GM23338 (cell line): ENCODE data around the gene DDIT3. TPM values are rescaled to one million over a fixed set of nuclear protein-coding genes. Genes with fewer than 3 reads are reported as not detected.

Experiments used
- ATAC-seq: fragments of 200-7000 bp; cut with Tn5 transposase; 3 replicates; pipeline ENCODE4 v1.9.1; 2020
- DNase-seq: peaks from one replicate; pipeline ENCODE4 v3.0.0-alpha.2; 2015; ENCODE audit warnings: low spot score
- H2AFZ ChIP-seq: fragments of 200-600 bp; sonication (generic); 2 replicates; pipeline ENCODE4 v1.8.0; 2016; ENCODE audit warnings: antibody characterized with exemption, mild to moderate bottlenecking, moderate library complexity
- H3F3A ChIP-seq: fragments of 200-600 bp; sonication (generic); replicated peaks from 2 replicates; pipeline ENCODE4 v1.8.0; 2017; ENCODE audit warnings: antibody characterized with exemption, mixed run types, low read depth
- H3K27ac ChIP-seq: fragments of 200-600 bp; sonication (generic); 2 replicates; pipeline ENCODE4 v1.6.1; 2016; ENCODE audit warnings: low read depth
- H3K27me3 ChIP-seq: fragments of 200-600 bp; sonication (generic); 2 replicates; pipeline ENCODE4 v1.8.0; 2016; ENCODE audit warnings: mild to moderate bottlenecking, mixed run types, moderate library complexity; ENCODE audit not compliant: insufficient read depth
- H3K36me3 ChIP-seq: fragments of 200-600 bp; sonication (generic); 2 replicates; pipeline ENCODE4 v1.8.0; 2016; ENCODE audit warnings: mild to moderate bottlenecking; ENCODE audit not compliant: insufficient read depth
- H3K4me1 ChIP-seq: fragments of 200-600 bp; sonication (generic); 2 replicates; pipeline ENCODE4 v1.8.0; 2016; ENCODE audit warnings: mild to moderate bottlenecking, moderate library complexity; ENCODE audit not compliant: insufficient read depth
- H3K4me2 ChIP-seq: fragments of 200-600 bp; sonication (generic); 2 replicates; pipeline ENCODE4 v1.7.1; 2017; ENCODE audit warnings: mixed run types
- H3K4me3 ChIP-seq: fragments of 200-600 bp; sonication (generic); 2 replicates; pipeline ENCODE4 v1.6.1; 2016; ENCODE audit warnings: mixed run types
- H3K79me2 ChIP-seq: fragments of 200-600 bp; sonication (generic); replicated peaks from 2 replicates; pipeline ENCODE4 v1.8.0; 2017; ENCODE audit warnings: mild to moderate bottlenecking; ENCODE audit not compliant: insufficient read depth
- H3K9me2 ChIP-seq: fragments of 200-600 bp; sonication (generic); 2 replicates; pipeline ENCODE4 v1.8.0; 2017; ENCODE audit not compliant: insufficient read depth
- H4K20me1 ChIP-seq: fragments of 200-600 bp; sonication (generic); replicated peaks from 2 replicates; pipeline ENCODE4 v1.8.0; 2017; ENCODE audit warnings: mild to moderate bottlenecking; ENCODE audit not compliant: insufficient read depth
- H3K27ac Mint-ChIP-seq: 2 replicates; pipeline ENCODE4 v1.8.0; 2020; ENCODE audit warnings: inconsistent platforms, mild to moderate bottlenecking, moderate library complexity, mixed read lengths
- H3K27me3 Mint-ChIP-seq: 3 replicates; pipeline ENCODE4 v1.8.0; 2022; ENCODE audit warnings: low read depth, mild to moderate bottlenecking, moderate library complexity, mixed read lengths, inconsistent platforms; ENCODE audit not compliant: insufficient read depth, poor library complexity
- H3K36me3 Mint-ChIP-seq: 3 replicates; pipeline ENCODE4 v1.8.0; 2021; ENCODE audit warnings: low read depth, mild to moderate bottlenecking, inconsistent platforms, moderate library complexity, mixed read lengths
- H3K4me1 Mint-ChIP-seq: 3 replicates; pipeline ENCODE4 v1.8.0; 2020; ENCODE audit warnings: mild to moderate bottlenecking, inconsistent platforms, mixed read lengths
- H3K4me3 Mint-ChIP-seq: 3 replicates; pipeline ENCODE4 v1.8.0; 2021; ENCODE audit warnings: moderate library complexity, mild to moderate bottlenecking, inconsistent platforms, mixed read lengths
- H3K9me3 Mint-ChIP-seq: 3 replicates; pipeline ENCODE4 v1.8.0; 2020; ENCODE audit warnings: moderate library complexity, mild to moderate bottlenecking, inconsistent platforms, mixed read lengths
- CREB1 ChIP-seq: fragments of 250-450 bp; sonication (Bioruptor Pico); IDR thresholded peaks from 2 replicates; pipeline ENCODE4 v1.5.0; 2020; ENCODE audit warnings: low read depth, mild to moderate bottlenecking, moderate library complexity
- CTCF ChIP-seq, 2 experiments: fragments of 200-600 bp in 1 of 2; sonication (generic) in 1 of 2; conservative IDR thresholded peaks; 2 replicates each; pipeline versions ENCODE4 v1.5.1 to v1.6.1; 2016 to 2017; ENCODE audit warnings: antibody characterized with exemption in 2 of 2, low read depth in 2 of 2, mild to moderate bottlenecking in 2 of 2, moderate library complexity in 1 of 2
- EZH2phosphoT487 ChIP-seq: fragments of 200-600 bp; sonication (generic); IDR thresholded peaks from one replicate; pipeline ENCODE4 v1.8.1; 2018; ENCODE audit warnings: antibody characterized with exemption; ENCODE audit not compliant: unreplicated experiment
- JUNB ChIP-seq: IDR thresholded peaks from one replicate; pipeline ENCODE4 v1.6.1; 2016; ENCODE audit warnings: antibody characterized with exemption; ENCODE audit not compliant: unreplicated experiment
- NANOG ChIP-seq: IDR thresholded peaks from 2 replicates; pipeline ENCODE4 v1.6.1; 2016; ENCODE audit warnings: antibody characterized with exemption, borderline replicate concordance
- POLR2AphosphoS5 ChIP-seq: IDR thresholded peaks from 2 replicates; pipeline ENCODE4 v1.6.1; 2016; ENCODE audit warnings: antibody characterized with exemption, low read depth
- STAT1 ChIP-seq: IDR thresholded peaks from one replicate; pipeline ENCODE4 v1.6.1; 2016; ENCODE audit warnings: antibody characterized with exemption; ENCODE audit not compliant: unreplicated experiment
- ZNF114 ChIP-seq: fragments of 250-450 bp; sonication (Bioruptor Pico); IDR thresholded peaks from 2 replicates; pipeline ENCODE4 v1.5.0; 2020; ENCODE audit warnings: mild to moderate bottlenecking, moderate library complexity
- ZNF331 ChIP-seq: fragments of 250-450 bp; sonication (Bioruptor Pico); IDR thresholded peaks from 2 replicates; pipeline ENCODE4 v1.5.0; 2020; ENCODE audit warnings: low read depth, mild to moderate bottlenecking, moderate library complexity
- polyA plus RNA-seq: library from polyadenylated mRNA; unstranded; fragments of >200 nt; fragmentation: Nextera tagmentation; extraction: Ambion mirVana; gene quantifications from 2 replicates; pipeline ENCODE4 v1.2.1, GENCODE V29; 2016
- total RNA-seq: library from RNA; depleted of rRNA; stranded (reverse); fragments of >200 nt; shearing (Covaris generic); gene quantifications from 2 replicates; pipeline ENCODE4 v1.2.3, GENCODE V29; 2014
- TF ChIP-seq, protein P1 (sequence below): IDR thresholded peaks from one replicate; pipeline ENCODE4 v1.6.1; 2018; ENCODE audit warnings: antibody characterized with exemption; ENCODE audit not compliant: unreplicated experiment
- TF ChIP-seq, protein P2 (sequence below): IDR thresholded peaks from 2 replicates; pipeline ENCODE4 v1.6.1; 2016; ENCODE audit warnings: antibody characterized with exemption

The DDIT3 gene
- total and polyA plus RNA-seq, 2 experiments from 2014 or later = 3.9 to 12.5 TPM

DNA sequence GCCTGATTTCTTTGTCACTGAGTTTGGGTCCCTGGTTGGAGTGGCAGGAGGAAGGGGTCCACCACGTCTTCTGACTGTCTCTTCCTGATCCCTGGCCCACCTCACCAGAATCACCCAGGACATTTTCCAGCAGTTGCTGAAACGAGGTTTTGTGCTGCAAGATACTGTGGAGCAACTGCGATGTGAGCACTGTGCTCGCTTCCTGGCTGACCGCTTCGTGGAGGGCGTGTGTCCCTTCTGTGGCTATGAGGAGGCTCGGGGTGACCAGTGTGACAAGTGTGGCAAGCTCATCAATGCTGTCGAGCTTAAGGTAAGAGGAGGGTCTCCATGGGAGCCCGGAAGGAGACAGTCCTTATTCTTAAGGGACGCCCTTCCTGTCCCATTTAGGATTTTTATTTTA, 20.1 kb downstream of the DDIT3 start (continued):
- no peak for TF ChIP-seq CTCF (conservative IDR thresholded peaks at IDR 0.05; ENCODE audit: low read depth in 2 of 2)
- no peak for TF ChIP-seq CREB1 (CRISPR knock-in tag)
- no peak for TF ChIP-seq NANOG
- TF ChIP-seq, protein P1, sequence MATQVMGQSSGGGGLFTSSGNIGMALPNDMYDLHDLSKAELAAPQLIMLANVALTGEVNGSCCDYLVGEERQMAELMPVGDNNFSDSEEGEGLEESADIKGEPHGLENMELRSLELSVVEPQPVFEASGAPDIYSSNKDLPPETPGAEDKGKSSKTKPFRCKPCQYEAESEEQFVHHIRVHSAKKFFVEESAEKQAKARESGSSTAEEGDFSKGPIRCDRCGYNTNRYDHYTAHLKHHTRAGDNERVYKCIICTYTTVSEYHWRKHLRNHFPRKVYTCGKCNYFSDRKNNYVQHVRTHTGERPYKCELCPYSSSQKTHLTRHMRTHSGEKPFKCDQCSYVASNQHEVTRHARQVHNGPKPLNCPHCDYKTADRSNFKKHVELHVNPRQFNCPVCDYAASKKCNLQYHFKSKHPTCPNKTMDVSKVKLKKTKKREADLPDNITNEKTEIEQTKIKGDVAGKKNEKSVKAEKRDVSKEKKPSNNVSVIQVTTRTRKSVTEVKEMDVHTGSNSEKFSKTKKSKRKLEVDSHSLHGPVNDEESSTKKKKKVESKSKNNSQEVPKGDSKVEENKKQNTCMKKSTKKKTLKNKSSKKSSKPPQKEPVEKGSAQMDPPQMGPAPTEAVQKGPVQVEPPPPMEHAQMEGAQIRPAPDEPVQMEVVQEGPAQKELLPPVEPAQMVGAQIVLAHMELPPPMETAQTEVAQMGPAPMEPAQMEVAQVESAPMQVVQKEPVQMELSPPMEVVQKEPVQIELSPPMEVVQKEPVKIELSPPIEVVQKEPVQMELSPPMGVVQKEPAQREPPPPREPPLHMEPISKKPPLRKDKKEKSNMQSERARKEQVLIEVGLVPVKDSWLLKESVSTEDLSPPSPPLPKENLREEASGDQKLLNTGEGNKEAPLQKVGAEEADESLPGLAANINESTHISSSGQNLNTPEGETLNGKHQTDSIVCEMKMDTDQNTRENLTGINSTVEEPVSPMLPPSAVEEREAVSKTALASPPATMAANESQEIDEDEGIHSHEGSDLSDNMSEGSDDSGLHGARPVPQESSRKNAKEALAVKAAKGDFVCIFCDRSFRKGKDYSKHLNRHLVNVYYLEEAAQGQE = no peak
- no peak; the same call in 1 of the 2 replicates for TF ChIP-seq POLR2AphosphoS5
- TF ChIP-seq STAT1 = no peak
- no peak for TF ChIP-seq ZNF331
- TF ChIP-seq EZH2phosphoT487 = no peak
- TF ChIP-seq, protein P2, sequence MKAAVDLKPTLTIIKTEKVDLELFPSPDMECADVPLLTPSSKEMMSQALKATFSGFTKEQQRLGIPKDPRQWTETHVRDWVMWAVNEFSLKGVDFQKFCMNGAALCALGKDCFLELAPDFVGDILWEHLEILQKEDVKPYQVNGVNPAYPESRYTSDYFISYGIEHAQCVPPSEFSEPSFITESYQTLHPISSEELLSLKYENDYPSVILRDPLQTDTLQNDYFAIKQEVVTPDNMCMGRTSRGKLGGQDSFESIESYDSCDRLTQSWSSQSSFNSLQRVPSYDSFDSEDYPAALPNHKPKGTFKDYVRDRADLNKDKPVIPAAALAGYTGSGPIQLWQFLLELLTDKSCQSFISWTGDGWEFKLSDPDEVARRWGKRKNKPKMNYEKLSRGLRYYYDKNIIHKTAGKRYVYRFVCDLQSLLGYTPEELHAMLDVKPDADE = no peak

GRCh38 chr12:57498571-57498970, 21.7 kb downstream of the DDIT3 start:
- Histone ChIP-seq H3K36me3 (peaks cover 80% of the 10 kb centered on the region), H4K20me1 (peaks cover 34% of the 10 kb centered on the region), H3K27ac (no peak overlapping the region), H3K9me2 (no peaks in the 10 kb centered on the region), H3K79me2 (peaks cover 23% of the 10 kb centered on the region), H2AFZ (no peak overlapping the region), H3K4me2 (no peak overlapping the region), H3K4me1 (no peaks in the 10 kb centered on the region), H3K4me3 (no peak overlapping the region), H3K27me3 (no peaks in the 10 kb centered on the region), H3F3A (peaks cover 38% of the 10 kb centered on the region)
- ATAC-seq (no peak), DNase-seq (no peak)
- peak overlapping the region; percentile 56; the same call in 1 of the 2 replicates for H3K27ac Mint-ChIP-seq
- no peaks in the 10 kb centered on the region for H3K9me3 Mint-ChIP-seq
- H3K27me3 Mint-ChIP-seq = peaks cover 13% of the 10 kb centered on the region
- no peak overlapping the region for H3K4me3 Mint-ChIP-seq
- H3K36me3 Mint-ChIP-seq = peaks cover 97% of the 10 kb centered on the region
- H3K4me1 Mint-ChIP-seq = peaks cover 2% of the 10 kb centered on the region; the same call in 2 of the 3 replicates
- no peak for TF ChIP-seq CREB1 (CRISPR knock-in tag)
- TF ChIP-seq ZNF331 = no peak
- TF ChIP-seq, protein P2 = no peak
- no peak for TF ChIP-seq CTCF (conservative IDR thresholded peaks at IDR 0.05; ENCODE audit: low read depth in 2 of 2)
- TF ChIP-seq, protein P1 = no peak
- TF ChIP-seq JUNB = no peak
- TF ChIP-seq POLR2AphosphoS5 = no peak
- TF ChIP-seq NANOG = no peak
- no peak for TF ChIP-seq EZH2phosphoT487
- TF ChIP-seq ZNF114 = no peak
